ENCODE results near the gene KAT8. TPM values are rescaled to one million over a fixed set of nuclear protein-coding genes. Genes with fewer than 3 reads are reported as not detected.
A peak's percentile ranks its signal among the peaks of the same experiment; 100 is the strongest.

Gene KAT8
- total and polyA plus RNA-seq, 9 of the 15 experiments (the other 6 are each of a cell fraction or from before 2014, with no cell fraction given), result 10.0 to 98.5 (median 76.4) TPM

DNA sequence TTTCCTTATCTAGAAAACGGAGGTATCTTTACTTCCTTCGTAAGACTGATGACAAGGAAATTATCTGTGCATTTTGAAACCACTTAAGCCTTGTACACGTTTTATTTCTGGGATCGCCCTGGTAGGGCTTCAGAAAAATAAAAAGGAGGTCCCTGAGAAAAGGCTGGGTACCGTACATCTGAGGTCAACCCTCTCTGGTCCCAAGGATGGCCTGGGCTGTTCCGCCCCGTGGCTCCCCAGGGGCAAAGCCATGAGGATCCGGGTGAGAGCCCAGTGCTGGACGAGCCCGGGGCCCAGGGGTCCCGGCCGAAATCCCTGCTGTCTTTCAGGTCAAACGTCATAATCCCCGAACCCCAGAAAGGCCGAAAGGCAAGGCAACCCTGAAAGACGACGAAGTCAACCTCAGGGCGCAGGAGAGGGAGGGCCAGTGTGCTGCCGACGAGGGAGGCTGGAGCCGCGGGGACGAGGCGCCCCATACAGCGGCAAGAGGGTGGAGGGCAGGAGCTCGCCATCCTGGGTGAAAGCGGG is 61.8 kb downstream of the KAT8 start:
- H3K9me3 ChIP-seq (replicated peaks; ENCODE audit: control insufficient read depth, insufficient read depth, low read depth, low read length), result no peaks in the 10 kb centered on the region
- peaks cover 18 to 19% of the 10 kb centered on the region in 2 experiments for H3K4me1 ChIP-seq (replicated peaks in 1 of 2; ENCODE audit: control insufficient read depth in 2 of 2, insufficient read depth in 2 of 2, low read length in 2 of 2)
- no TSS peak for BruUV-seq (replicated peaks)
- peak overlapping the region; percentile 81 for H3K4me3 ChIP-seq
- peak overlapping the region; percentile 100 for H3K27ac ChIP-seq (ENCODE audit: extremely low read depth, low read depth, low read length)
- H3K36me3 ChIP-seq (ENCODE audit: control insufficient read depth, insufficient read depth, low read length), result peaks cover 32% of the 10 kb centered on the region
- ATAC-seq, result no peak; the same call in 2 of the 3 replicates
- in situ Hi-C loops (cut with MboI) (no loop called here), intact Hi-C loops (cut with micrococcal nuclease) (no loop called here)
- H3K79me2 ChIP-seq (ENCODE audit: control insufficient read depth, insufficient read depth, low read length), result peaks cover 51% of the 10 kb centered on the region
- ChIA-PET POLR2A (interaction anchor here (0.6 to 2.8 kb wide), 52 partner anchors 8 to 698 kb away, joined by 3 to 63 read pairs (median 5); partner anchors contain the start of genes HSD3B7, KAT8, PRSS36 and PRSS8), CTCF (ENCODE audit: low intra/inter-chr PET ratio) (interaction anchor here (0.6 kb wide), 1 partner anchor 264 kb away, joined by 3 read pairs; no protein-coding TSS in a partner anchor)
- no peak for FAIRE-seq
- peak overlapping the region; percentile 100 for H2AFZ ChIP-seq (ENCODE audit: low read depth, low read length)
- under 1% methylated on average over 24 of the region's 27 CpGs for WGBS (ENCODE audit: insufficient coverage, low coverage, missing lambda C conversion rate)
- peak overlapping the region; percentile 87 for H3K4me2 ChIP-seq (ENCODE audit: insufficient read depth, low read length)
- peak in 1 of 4 experiments; percentile 42 for DNase-seq (ENCODE audit: extremely low read depth in 1 of 4, low spot score in 3 of 4)
- H3K27me3 ChIP-seq (ENCODE audit: control insufficient read depth in 2 of 2, insufficient read depth in 2 of 2, low read length in 2 of 2), result no peaks in the 10 kb centered on the region; a peak in 1 of 5 replicates
- peaks cover 4% of the 10 kb centered on the region for H3K9me1 ChIP-seq (ENCODE audit: control insufficient read depth, insufficient read depth, low read length)
- H3K9ac ChIP-seq (ENCODE audit: insufficient read depth in 1 of 2, low read depth in 2 of 2, low read length in 2 of 2), result peak overlapping the region; percentile 98
- H4K20me1 ChIP-seq (replicated peaks; ENCODE audit: control insufficient read depth, insufficient read depth, low read length), result peaks cover 36% of the 10 kb centered on the region
- TF ChIP-seq, protein P1, sequence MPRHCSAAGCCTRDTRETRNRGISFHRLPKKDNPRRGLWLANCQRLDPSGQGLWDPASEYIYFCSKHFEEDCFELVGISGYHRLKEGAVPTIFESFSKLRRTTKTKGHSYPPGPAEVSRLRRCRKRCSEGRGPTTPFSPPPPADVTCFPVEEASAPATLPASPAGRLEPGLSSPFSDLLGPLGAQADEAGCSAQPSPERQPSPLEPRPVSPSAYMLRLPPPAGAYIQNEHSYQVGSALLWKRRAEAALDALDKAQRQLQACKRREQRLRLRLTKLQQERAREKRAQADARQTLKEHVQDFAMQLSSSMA (CRISPR knock-in tag; IDR thresholded peaks at IDR 0.05), result no peak
- peak; percentile 67 to 76; a peak in 3 of 4 replicates for TF ChIP-seq KDM1A (IDR thresholded peaks at IDR 0.05)
- 0 out of 2 replicates have a peak, but pooled peaks have one; percentile 27 for TF ChIP-seq ZNF197 (CRISPR knock-in tag; IDR thresholded peaks at IDR 0.05; ENCODE audit: low read depth)
- TF ChIP-seq, protein P2, sequence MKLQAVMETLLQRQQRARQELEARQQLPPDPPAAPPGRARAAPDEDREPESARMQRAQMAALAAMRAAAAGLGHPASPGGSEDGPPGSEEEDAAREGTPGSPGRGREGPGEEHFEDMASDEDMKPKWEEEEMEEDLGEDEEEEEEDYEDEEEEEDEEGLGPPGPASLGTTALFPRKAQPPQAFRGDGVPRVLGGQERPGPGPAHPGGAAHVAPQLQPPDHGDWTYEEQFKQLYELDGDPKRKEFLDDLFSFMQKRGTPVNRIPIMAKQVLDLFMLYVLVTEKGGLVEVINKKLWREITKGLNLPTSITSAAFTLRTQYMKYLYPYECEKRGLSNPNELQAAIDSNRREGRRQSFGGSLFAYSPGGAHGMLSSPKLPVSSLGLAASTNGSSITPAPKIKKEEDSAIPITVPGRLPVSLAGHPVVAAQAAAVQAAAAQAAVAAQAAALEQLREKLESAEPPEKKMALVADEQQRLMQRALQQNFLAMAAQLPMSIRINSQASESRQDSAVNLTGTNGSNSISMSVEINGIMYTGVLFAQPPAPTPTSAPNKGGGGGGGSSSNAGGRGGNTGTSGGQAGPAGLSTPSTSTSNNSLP (IDR thresholded peaks at IDR 0.05; ENCODE audit: borderline replicate concordance, low read depth, low read length), result no peak
- TF ChIP-seq, protein P3, sequence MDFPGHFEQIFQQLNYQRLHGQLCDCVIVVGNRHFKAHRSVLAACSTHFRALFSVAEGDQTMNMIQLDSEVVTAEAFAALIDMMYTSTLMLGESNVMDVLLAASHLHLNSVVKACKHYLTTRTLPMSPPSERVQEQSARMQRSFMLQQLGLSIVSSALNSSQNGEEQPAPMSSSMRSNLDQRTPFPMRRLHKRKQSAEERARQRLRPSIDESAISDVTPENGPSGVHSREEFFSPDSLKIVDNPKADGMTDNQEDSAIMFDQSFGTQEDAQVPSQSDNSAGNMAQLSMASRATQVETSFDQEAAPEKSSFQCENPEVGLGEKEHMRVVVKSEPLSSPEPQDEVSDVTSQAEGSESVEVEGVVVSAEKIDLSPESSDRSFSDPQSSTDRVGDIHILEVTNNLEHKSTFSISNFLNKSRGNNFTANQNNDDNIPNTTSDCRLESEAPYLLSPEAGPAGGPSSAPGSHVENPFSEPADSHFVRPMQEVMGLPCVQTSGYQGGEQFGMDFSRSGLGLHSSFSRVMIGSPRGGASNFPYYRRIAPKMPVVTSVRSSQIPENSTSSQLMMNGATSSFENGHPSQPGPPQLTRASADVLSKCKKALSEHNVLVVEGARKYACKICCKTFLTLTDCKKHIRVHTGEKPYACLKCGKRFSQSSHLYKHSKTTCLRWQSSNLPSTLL (IDR thresholded peaks at IDR 0.05), result no peak
- TF ChIP-seq E2F1 (CRISPR knock-in tag; IDR thresholded peaks at IDR 0.05), result no peak
- peak; percentile 33 for TF ChIP-seq PHF20 (IDR thresholded peaks at IDR 0.05; ENCODE audit: partially characterized antibody)
- TF ChIP-seq CTCFL (IDR thresholded peaks at IDR 0.05; ENCODE audit: borderline replicate concordance, insufficient read depth, low read depth, low read length, poor library complexity, severe bottlenecking), result no peak
- TF ChIP-seq, protein P4, sequence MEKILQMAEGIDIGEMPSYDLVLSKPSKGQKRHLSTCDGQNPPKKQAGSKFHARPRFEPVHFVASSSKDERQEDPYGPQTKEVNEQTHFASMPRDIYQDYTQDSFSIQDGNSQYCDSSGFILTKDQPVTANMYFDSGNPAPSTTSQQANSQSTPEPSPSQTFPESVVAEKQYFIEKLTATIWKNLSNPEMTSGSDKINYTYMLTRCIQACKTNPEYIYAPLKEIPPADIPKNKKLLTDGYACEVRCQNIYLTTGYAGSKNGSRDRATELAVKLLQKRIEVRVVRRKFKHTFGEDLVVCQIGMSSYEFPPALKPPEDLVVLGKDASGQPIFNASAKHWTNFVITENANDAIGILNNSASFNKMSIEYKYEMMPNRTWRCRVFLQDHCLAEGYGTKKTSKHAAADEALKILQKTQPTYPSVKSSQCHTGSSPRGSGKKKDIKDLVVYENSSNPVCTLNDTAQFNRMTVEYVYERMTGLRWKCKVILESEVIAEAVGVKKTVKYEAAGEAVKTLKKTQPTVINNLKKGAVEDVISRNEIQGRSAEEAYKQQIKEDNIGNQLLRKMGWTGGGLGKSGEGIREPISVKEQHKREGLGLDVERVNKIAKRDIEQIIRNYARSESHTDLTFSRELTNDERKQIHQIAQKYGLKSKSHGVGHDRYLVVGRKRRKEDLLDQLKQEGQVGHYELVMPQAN (IDR thresholded peaks at IDR 0.05; ENCODE audit: borderline replicate concordance), result 0 out of 2 replicates have a peak, but pooled peaks have one; percentile 16
